HG03103 (cell line): ENCODE data around the gene BBIP1.
A peak's percentile ranks its signal among the peaks of the same experiment; 100 is the strongest.

Experiments
- ATAC-seq: cut with Tn5 transposase; IDR thresholded peaks from one replicate; pipeline ENCODE4 v1.9.1; 2021; ENCODE audit warnings: low read depth; ENCODE audit not compliant: unreplicated experiment

Gene BBIP1

GRCh38 chr10:110864662-110865140, 54.3 kb downstream of the BBIP1 start:
- peak; percentile 50 for ATAC-seq

GRCh38 chr10:110863956-110864355, 55.0 kb downstream of the BBIP1 start:
- ATAC-seq: no peak

GRCh38 chr10:110863361-110863760, 55.6 kb downstream of the BBIP1 start:
- ATAC-seq: no peak

- no peak for ATAC-seq
These were observed 56.0 kb downstream of the BBIP1 start for GRCh38 chr10:110862961-110863360.

GRCh38 chr10:110861930-110862649, 56.9 kb downstream of the BBIP1 start:
- ATAC-seq: no peak

- ATAC-seq: no peak
These were observed 57.5 kb downstream of the BBIP1 start for GRCh38 chr10:110861476-110861875.

- peak; percentile 45 for ATAC-seq
These were observed 58.3 kb downstream of the BBIP1 start for GRCh38 chr10:110860576-110861241.

GRCh38 chr10:110859973-110860376, 59.0 kb downstream of the BBIP1 start:
- no peak for ATAC-seq

- no peak for ATAC-seq
These were observed 59.6 kb downstream of the BBIP1 start for GRCh38 chr10:110859206-110859972.

GRCh38 chr10:110858297-110858934, 60.6 kb downstream of the BBIP1 start:
- no peak for ATAC-seq

GRCh38 chr10:110857265-110858171, 61.5 kb downstream of the BBIP1 start:
- peak; percentile 28 for ATAC-seq

- no peak for ATAC-seq
These were observed 64.9 kb downstream of the BBIP1 start for GRCh38 chr10:110853921-110854605.

GRCh38 chr10:110852947-110853346, 66.0 kb downstream of the BBIP1 start:
- ATAC-seq: no peak

- no peak for ATAC-seq
These were observed 66.6 kb downstream of the BBIP1 start for GRCh38 chr10:110852255-110852896.

GRCh38 chr10:110851020-110851612, 67.9 kb downstream of the BBIP1 start:
- no peak for ATAC-seq

- no peak for ATAC-seq
These were observed 68.9 kb downstream of the BBIP1 start for GRCh38 chr10:110850099-110850498.
